Epithelial cell of proximal tubule (primary cell): ENCODE results near the gene PRKD1. TPM values are rescaled to one million over a fixed set of nuclear protein-coding genes. Genes with fewer than 3 reads are reported as not detected.

Experiments used
- DNase-seq: peaks from one replicate; pipeline ENCODE4 v3.0.0-alpha.2; 2011; ENCODE audit warnings: low read depth
- H3K4me3 ChIP-seq: 2 replicates; pipeline ENCODE4 v1.5.1; 2011; ENCODE audit warnings: low read depth, mild to moderate bottlenecking, low read length
- total RNA-seq: library from RNA; depleted of rRNA; stranded (reverse); fragments of >200 nt; gene quantifications from 2 replicates; pipeline ENCODE4 v1.2.3, GENCODE V29; 2015
- TF ChIP-seq, protein P1 (sequence below): conservative IDR thresholded peaks from 2 replicates; pipeline ENCODE4 v1.5.1; 2012; ENCODE audit warnings: low read depth, mild to moderate bottlenecking, low read length

Gene PRKD1
- total RNA-seq, 1 donor from 2014 or later = 6.5 TPM

- H3K4me3 ChIP-seq = no peak overlapping the region
- TF ChIP-seq, protein P1, sequence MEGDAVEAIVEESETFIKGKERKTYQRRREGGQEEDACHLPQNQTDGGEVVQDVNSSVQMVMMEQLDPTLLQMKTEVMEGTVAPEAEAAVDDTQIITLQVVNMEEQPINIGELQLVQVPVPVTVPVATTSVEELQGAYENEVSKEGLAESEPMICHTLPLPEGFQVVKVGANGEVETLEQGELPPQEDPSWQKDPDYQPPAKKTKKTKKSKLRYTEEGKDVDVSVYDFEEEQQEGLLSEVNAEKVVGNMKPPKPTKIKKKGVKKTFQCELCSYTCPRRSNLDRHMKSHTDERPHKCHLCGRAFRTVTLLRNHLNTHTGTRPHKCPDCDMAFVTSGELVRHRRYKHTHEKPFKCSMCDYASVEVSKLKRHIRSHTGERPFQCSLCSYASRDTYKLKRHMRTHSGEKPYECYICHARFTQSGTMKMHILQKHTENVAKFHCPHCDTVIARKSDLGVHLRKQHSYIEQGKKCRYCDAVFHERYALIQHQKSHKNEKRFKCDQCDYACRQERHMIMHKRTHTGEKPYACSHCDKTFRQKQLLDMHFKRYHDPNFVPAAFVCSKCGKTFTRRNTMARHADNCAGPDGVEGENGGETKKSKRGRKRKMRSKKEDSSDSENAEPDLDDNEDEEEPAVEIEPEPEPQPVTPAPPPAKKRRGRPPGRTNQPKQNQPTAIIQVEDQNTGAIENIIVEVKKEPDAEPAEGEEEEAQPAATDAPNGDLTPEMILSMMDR = no peak
- no peak for DNase-seq
These were observed 252.9 kb downstream of the PRKD1 start for GRCh38 chr14:29674566-29675285.

GRCh38 chr14:29672831-29673230 lies 254.8 kb downstream of the PRKD1 start:
- DNase-seq = no peak
- TF ChIP-seq, protein P1 = no peak
- H3K4me3 ChIP-seq = no peak overlapping the region

DNA sequence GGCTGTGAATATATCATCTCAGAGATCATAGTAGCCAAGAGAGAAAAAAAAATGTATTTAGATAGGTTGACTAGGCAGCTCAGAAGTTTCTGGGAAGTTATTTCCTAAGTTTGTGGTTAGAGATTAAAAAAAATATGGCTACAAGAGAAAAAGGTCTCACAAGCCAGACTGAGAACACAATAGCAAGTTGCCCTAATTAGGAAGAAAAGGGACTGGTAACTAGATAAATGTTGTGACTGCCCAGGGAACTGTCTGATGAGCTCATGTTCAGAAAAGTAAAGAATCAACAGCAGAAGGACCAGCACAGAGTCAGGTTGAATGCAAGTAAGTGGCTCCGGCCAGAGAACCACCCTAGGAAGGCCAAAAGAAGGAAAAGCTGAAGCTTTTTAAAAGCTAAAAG lies 256.6 kb downstream of the PRKD1 start:
- no peak overlapping the region for H3K4me3 ChIP-seq
- TF ChIP-seq, protein P1 = no peak
- DNase-seq = no peak

GRCh38 chr14:29668201-29668600 lies 259.4 kb downstream of the PRKD1 start:
- TF ChIP-seq, protein P1 = no peak
- DNase-seq = no peak
- H3K4me3 ChIP-seq = no peak overlapping the region

DNA sequence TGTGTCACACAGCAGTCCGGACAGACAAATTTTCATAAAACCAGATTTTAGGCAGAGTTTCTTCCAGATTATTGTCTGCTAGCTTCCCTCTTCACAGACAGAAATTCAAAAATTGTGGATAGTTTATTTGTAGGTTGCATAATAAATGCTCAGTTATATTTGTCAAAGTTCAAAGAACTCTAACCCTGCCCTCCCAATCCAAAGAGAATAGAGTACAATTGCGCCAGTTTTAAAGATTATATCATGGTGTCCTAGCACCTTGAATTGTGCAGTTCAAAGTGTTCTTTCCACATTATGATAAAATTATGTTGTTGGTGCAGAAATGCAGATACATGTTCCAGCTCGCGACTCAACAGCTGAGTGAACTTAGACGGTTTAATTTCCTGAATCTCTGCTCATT lies 263.1 kb downstream of the PRKD1 start:
- DNase-seq = no peak
- H3K4me3 ChIP-seq = no peak overlapping the region
- TF ChIP-seq, protein P1 = no peak

- H3K4me3 ChIP-seq = no peak overlapping the region
- TF ChIP-seq, protein P1 = no peak
- DNase-seq = no peak
These were observed 264.3 kb downstream of the PRKD1 start for GRCh38 chr14:29663281-29663801.
